Keratinocyte (primary cell): Measurements from ENCODE around the gene MTA2. TPM values are rescaled to one million over a fixed set of nuclear protein-coding genes. Genes with fewer than 3 reads are reported as not detected.

Experiments used
- DNase-seq: peaks from one replicate; pipeline ENCODE4 v3.0.0-alpha.2; 2011; ENCODE audit warnings: low read depth, missing footprints, low spot score
- FAIRE-seq: peaks from 2 replicates; lab custom pipeline; 2011; peaks lifted over from hg19 to GRCh38; lab: Jason Lieb, UNC
- H2AFZ ChIP-seq: 2 replicates; pipeline ENCODE4 v1.6.0; 2012; ENCODE audit warnings: low read length, control low read depth, inconsistent platforms; ENCODE audit not compliant: control insufficient read depth
- H3K27ac ChIP-seq: 2 replicates; pipeline ENCODE4 v1.5.1; 2011; ENCODE audit warnings: low read length; ENCODE audit not compliant: control insufficient read depth, insufficient read depth
- H3K27me3 ChIP-seq: 3 replicates; pipeline ENCODE4 v1.6.0; 2011; ENCODE audit warnings: low read length; ENCODE audit not compliant: control insufficient read depth, insufficient read depth; ENCODE audit errors: extremely low read depth
- H3K36me3 ChIP-seq, 2 experiments: 2 replicates in 1 of 2; 3 replicates in 1 of 2; pipeline ENCODE4 v1.5.1; 2011; ENCODE audit warnings: low read length in 2 of 2, mild to moderate bottlenecking in 1 of 2; ENCODE audit not compliant: control insufficient read depth in 2 of 2, insufficient read depth in 2 of 2; ENCODE audit errors: extremely low read depth in 1 of 2
- H3K4me1 ChIP-seq: 3 replicates; pipeline ENCODE4 v1.5.1; 2011; ENCODE audit warnings: low read length; ENCODE audit not compliant: control insufficient read depth, insufficient read depth; ENCODE audit errors: extremely low read depth
- H3K4me2 ChIP-seq: 3 replicates; pipeline ENCODE4 v1.6.0; 2011; ENCODE audit warnings: low read depth, low read length; ENCODE audit not compliant: control insufficient read depth, insufficient read depth; ENCODE audit errors: extremely low read depth
- H3K4me3 ChIP-seq, 3 experiments: fragments of 200-600 bp in 1 of 3; sonication (generic) in 1 of 3; 2 replicates in 2 of 3; 3 replicates in 1 of 3; pipeline ENCODE4 v1.5.1; 2011 to 2016; ENCODE audit warnings: low read length in 3 of 3, mild to moderate bottlenecking in 3 of 3, control low read depth in 2 of 3, inconsistent platforms in 1 of 3, low read depth in 1 of 3, mixed read lengths in 1 of 3, mixed run types in 1 of 3, moderate library complexity in 1 of 3; ENCODE audit not compliant: control insufficient read depth in 2 of 3, insufficient read depth in 2 of 3; ENCODE audit errors: extremely low read depth in 1 of 3
- H3K79me2 ChIP-seq: 2 replicates; pipeline ENCODE4 v1.6.0; 2012; ENCODE audit warnings: low read length; ENCODE audit not compliant: control insufficient read depth, insufficient read depth
- H3K9ac ChIP-seq: 3 replicates; pipeline ENCODE4 v1.6.0; 2011; ENCODE audit warnings: low read length; ENCODE audit not compliant: control insufficient read depth, insufficient read depth; ENCODE audit errors: extremely low read depth
- H3K9me1 ChIP-seq: 3 replicates; pipeline ENCODE4 v1.6.0; 2011; ENCODE audit warnings: low read length; ENCODE audit not compliant: control insufficient read depth, insufficient read depth; ENCODE audit errors: extremely low read depth
- H3K9me3 ChIP-seq: 2 replicates; pipeline ENCODE4 v1.5.1; 2012; ENCODE audit warnings: low read depth, low read length; ENCODE audit not compliant: control insufficient read depth
- H4K20me1 ChIP-seq: 3 replicates; pipeline ENCODE4 v1.6.0; 2011; ENCODE audit warnings: low read length; ENCODE audit not compliant: control insufficient read depth, insufficient read depth; ENCODE audit errors: extremely low read depth
- EZH2 ChIP-seq: IDR thresholded peaks from one replicate; pipeline ENCODE4 v1.6.1; 2012; ENCODE audit warnings: inconsistent platforms, mild to moderate bottlenecking, low read length, moderate library complexity
- dilution Hi-C: fragments of 300-500 bp; cut with MboI; formaldehyde crosslinking; loops from one replicate; pipeline ENCODE4 v1.7.0; 2020; ENCODE audit warnings: low sequenced_read_pairs; ENCODE audit not compliant: extremely low pct_ligation_motif_present
- polyA plus RNA-seq, 5 experiments: library from polyadenylated mRNA; depleted of rRNA in 3 of 5; stranded (reverse) in 3 of 5; stranded (forward) in 1 of 5; unstranded in 1 of 5; fragments of >200 nt; gene quantifications; 1 replicate in 1 of 5; 2 replicates in 3 of 5; 3 replicates in 1 of 5; pipeline versions ENCODE4 v1.2.1 to v1.2.3, GENCODE V29; 2011 to 2012; ENCODE audit warnings: missing spikeins in 2 of 5, low read depth in 1 of 5, low replicate concordance in 1 of 5
- TF ChIP-seq, protein P1 (sequence below), 3 experiments: IDR thresholded peaks in 1 of 3; conservative IDR thresholded peaks in 1 of 3; optimal IDR thresholded peaks in 1 of 3; 2 replicates in 2 of 3; 3 replicates in 1 of 3; pipeline versions ENCODE3 to v1.5.1; 2011; ENCODE audit warnings: low read length in 3 of 3, mild to moderate bottlenecking in 3 of 3, moderate library complexity in 2 of 3, control low read depth in 1 of 3, inconsistent platforms in 1 of 3; ENCODE audit not compliant: insufficient read depth in 2 of 3; ENCODE audit errors: extremely low read depth in 1 of 3

MTA2 gene
- polyA plus RNA-seq, 1 donor (not counting 4 experiments of a cell fraction or from before 2014, with no cell fraction given) = 39.7 TPM

DNA sequence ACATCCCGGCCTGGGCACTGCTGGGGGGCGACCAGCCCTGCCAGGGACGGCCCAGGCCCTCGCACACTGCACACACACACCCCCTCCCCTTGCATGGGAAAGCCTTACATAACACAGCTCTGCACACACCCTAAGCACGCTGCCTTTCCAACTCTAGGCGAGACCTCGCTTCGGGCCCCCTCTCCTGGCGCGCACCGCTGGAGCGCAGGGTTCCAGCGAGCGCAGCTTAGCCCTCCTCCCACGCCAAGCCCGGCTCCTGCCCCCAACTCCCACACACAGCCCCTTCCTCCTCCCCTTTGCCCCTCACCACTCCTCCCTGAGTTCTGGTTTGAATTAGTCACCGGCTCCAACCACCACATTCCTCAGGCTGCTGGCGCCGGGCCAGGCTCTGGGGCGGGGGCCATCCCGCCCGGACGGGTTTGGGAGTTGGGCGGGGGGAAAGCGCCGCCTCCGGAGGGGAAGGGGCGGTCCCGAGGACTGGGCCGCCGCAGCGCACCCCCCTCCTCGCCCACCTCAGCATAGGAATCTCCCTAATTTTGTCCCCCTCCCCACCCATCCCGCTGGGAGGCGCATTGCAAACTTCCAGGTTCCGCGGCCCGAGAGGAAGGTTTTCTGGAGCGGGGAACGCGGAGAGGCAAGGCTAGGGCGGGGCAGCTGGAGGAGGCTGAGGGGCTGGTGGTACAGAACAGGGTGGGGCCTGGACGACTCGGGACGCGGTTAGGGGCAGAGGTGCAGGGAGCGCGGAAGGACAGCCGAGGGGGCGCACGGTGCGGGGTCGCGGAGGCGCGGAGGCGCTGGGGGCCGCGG is 56.0 kb downstream of the MTA2 start:
- DNase-seq = no peak
- no peak for FAIRE-seq
- Histone ChIP-seq H3K9ac (peak overlapping the region; percentile 93), H3K4me1 (peaks cover 51% of the 10 kb centered on the region), H4K20me1 (peaks cover 25% of the 10 kb centered on the region), H3K4me2 (peak overlapping the region; percentile 98), H3K4me3 (peak overlapping the region; percentile 86 to 100 (median 89)), H3K79me2 (peaks cover 59% of the 10 kb centered on the region), H3K27me3 (no peaks in the 10 kb centered on the region), H3K9me3 (no peaks in the 10 kb centered on the region), H3K9me1 (peaks cover 6% of the 10 kb centered on the region), H3K27ac (peak overlapping the region; percentile 94), H3K36me3 (peaks cover 11 to 26% of the 10 kb centered on the region in 2 experiments), H2AFZ (no peak overlapping the region)
- no peak for TF ChIP-seq EZH2
- TF ChIP-seq, protein P1, sequence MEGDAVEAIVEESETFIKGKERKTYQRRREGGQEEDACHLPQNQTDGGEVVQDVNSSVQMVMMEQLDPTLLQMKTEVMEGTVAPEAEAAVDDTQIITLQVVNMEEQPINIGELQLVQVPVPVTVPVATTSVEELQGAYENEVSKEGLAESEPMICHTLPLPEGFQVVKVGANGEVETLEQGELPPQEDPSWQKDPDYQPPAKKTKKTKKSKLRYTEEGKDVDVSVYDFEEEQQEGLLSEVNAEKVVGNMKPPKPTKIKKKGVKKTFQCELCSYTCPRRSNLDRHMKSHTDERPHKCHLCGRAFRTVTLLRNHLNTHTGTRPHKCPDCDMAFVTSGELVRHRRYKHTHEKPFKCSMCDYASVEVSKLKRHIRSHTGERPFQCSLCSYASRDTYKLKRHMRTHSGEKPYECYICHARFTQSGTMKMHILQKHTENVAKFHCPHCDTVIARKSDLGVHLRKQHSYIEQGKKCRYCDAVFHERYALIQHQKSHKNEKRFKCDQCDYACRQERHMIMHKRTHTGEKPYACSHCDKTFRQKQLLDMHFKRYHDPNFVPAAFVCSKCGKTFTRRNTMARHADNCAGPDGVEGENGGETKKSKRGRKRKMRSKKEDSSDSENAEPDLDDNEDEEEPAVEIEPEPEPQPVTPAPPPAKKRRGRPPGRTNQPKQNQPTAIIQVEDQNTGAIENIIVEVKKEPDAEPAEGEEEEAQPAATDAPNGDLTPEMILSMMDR (optimal IDR thresholded peaks at IDR 0.05 in 1 of 3, IDR thresholded peaks at IDR 0.05 in 1 of 3, conservative IDR thresholded peaks at IDR 0.05 in 1 of 3; ENCODE audit: extremely low read depth in 1 of 3, insufficient read depth in 2 of 3, low read length in 3 of 3) = no peak
- dilution Hi-C loops = no loop called here

DNA sequence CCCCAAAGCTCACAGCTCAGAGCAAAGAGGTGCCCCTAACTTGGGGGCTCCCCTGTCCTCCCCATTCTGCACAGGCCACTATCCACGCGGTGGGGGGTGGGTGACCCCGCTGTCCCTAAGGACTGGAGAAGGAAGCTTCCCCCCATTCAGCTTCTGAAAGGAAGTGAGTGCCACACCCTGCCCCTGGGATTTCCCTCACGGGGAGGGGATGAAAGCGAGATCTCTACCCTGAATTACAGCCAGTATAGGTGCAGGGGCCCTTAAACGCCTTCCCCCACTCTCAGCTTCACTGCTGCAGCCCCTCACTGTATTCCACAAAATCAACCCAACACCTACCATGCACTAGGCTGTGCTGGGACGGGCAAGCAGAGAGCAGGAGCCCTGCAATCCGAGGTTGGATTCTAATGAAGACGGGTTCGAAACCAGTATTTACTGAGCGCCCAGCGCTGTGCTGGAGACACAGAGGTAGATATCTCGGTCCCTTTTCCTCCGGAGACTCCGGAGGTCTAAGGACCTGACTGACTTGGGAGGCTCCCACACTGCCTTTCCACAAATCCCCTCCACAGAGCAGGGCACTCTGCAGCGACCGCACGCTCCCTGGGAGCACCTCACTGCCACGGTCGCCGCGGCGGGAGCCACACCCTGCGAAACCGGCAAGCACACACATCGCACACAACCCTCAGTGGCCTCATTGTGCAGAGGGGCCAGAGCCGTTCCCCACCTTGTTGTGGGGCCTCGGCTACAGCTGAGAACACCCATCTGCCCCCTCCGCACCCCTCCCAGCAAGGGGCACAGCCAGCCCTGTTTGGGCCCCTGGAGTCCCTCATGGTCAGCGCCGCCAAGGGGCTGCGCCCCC is 56.9 kb downstream of the MTA2 start:
- peaks cover 6% of the 10 kb centered on the region for H3K9me1 ChIP-seq
- peaks cover 11 to 27% of the 10 kb centered on the region in 2 experiments for H3K36me3 ChIP-seq
- DNase-seq (no peak), FAIRE-seq (no peak)
- H3K9ac ChIP-seq = peak overlapping the region; percentile 93
- H3K4me1 ChIP-seq = peaks cover 59% of the 10 kb centered on the region
- no peaks in the 10 kb centered on the region for H3K9me3 ChIP-seq
- TF ChIP-seq, protein P1 (optimal IDR thresholded peaks at IDR 0.05 in 1 of 3, IDR thresholded peaks at IDR 0.05 in 1 of 3, conservative IDR thresholded peaks at IDR 0.05 in 1 of 3; ENCODE audit: extremely low read depth in 1 of 3, insufficient read depth in 2 of 3, low read length in 3 of 3) = no peak
- TF ChIP-seq EZH2 = no peak
- peaks cover 32% of the 10 kb centered on the region for H4K20me1 ChIP-seq
- peak overlapping the region; percentile 86 to 100 (median 89) for H3K4me3 ChIP-seq
- H2AFZ ChIP-seq = no peak overlapping the region
- peak overlapping the region; percentile 94 for H3K27ac ChIP-seq
- H3K27me3 ChIP-seq = no peaks in the 10 kb centered on the region
- peak overlapping the region; percentile 98 for H3K4me2 ChIP-seq
- H3K79me2 ChIP-seq = peaks cover 67% of the 10 kb centered on the region
- dilution Hi-C loops = no loop called here
